Stimulated activated CD8-positive, alpha-beta memory T cell treated with anti-CD3 and anti-CD28 coated beads, Interleukin-12 subunit alpha, Interleukin-12 subunit beta, amount 100 ng/mL, for 24 hours (primary cell): ENCODE data around the gene INAVA.

ENCODE experiments used
- DNase-seq: peaks from one replicate; pipeline ENCODE4 v3.0.0-alpha.2; 2020; ENCODE audit errors: extremely low read depth

The INAVA gene, protein sequence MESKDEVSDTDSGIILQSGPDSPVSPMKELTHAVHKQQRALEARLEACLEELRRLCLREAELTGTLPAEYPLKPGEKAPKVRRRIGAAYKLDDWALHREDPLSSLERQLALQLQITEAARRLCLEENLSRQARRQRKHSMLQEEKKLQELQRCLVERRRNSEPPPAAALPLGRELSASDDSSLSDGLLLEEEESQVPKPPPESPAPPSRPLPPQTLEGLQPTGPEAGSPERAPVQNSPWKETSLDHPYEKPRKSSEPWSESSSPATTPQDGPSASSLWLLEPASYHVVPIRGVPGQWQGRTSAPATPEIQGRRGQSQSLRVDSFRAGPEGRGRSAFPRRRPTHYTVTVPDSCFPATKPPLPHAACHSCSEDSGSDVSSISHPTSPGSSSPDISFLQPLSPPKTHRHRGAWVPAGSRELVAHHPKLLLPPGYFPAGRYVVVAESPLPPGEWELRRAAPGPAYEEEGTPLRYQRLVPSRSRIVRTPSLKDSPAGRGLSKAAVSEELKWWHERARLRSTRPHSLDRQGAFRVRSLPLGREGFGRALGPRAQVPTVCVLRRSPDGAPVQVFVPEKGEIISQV

DNA sequence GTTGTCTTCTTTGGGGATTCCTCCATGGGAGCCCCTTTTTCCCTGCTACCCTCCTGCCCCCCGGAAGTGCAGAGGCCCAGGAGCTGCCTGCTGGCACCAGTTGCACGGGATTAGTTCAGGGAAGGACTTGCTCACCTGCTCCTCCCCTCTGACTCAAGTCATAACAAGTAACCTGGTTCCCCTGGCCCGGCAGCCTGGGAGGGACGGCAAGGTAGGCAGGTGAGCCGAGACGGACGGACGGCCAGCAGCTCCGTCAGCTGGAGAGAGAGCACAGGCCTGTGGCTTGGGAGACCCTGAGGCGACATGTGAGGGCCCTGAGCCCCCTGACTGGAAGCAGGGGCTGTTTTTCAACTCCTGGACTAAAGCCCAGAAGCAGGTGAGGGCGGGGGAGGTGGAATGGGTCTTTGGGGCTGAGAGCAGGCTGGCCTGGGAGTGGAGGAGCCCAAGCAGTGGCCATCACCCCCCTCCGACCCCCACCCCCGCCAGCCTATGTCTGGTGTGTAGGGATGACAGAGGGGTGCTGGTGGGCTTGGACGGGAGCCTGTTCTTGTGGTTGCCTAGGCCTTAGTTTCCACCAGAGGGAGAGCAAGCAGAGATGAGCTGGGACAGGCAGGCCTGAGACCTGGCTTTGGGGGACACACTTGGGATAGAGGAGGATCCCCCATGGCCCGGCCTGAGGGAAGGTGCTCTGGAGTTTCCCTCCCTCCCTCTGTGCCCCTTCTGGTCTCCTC, at the start of gene INAVA:
TSS of gene INAVA (plus strand) at position 189 of the 731 bp plus-strand sequence. CDS start 3,501 bp downstream, outside the sequence.
- DNase-seq: no peak

DNA sequence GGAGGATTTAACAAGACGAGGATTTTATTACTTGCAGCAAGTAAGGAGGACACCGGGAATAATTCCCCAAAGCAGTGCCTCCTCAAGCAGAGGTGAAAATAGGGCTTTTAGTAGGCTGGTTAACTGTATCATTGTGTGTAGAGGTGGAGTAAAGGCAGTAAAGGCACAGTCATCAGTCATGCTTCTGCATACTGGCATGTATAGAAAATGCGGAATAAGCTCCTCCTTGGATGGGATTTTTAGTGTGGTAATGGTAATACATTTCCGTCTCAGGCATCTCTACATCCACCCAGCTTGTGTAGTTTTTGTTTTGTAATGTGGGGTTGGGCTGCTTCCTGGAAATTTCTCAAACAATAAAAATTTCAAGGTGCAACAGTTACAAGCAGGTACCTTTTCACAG, 49.3 kb upstream of the INAVA start:
- DNase-seq: no peak

DNA sequence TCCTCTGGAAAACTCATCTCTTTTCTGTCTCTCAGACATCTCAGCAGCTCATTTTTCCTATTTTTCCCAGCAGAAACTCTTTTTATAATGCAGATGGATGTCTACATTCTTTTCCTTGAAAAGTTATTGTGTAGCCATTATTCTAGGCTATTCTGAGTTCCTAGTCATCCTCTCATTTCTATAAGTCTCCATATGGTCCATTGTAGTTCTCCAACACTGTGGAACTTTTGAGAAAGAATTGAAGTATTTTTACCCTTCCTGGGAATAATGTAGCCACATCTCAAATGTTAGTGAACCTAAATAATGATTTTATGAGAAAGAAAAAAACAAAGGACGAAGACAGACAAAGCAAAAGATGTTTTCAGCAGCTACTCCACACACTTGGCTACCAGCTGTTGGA, 48.3 kb upstream of the INAVA start:
- no peak for DNase-seq

DNA sequence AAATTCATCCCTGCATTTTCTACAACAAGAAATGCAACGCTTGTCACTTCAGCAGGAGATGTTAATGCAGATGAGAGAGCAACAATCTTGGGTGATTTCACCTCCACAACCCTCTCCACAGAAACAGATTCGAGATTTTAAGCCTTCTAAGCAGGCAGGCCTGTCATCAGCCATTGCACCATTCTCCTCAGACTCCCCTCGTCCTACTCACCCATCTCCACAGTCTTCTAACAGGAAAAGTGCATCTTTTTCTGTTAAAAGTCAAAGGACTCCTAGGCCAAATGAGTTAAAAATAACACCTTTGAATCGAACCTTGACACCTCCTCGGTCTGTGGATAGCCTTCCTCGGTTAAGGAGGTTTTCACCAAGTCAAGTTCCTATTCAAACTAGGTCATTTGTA, 45.3 kb upstream of the INAVA start:
- no peak for DNase-seq

DNA sequence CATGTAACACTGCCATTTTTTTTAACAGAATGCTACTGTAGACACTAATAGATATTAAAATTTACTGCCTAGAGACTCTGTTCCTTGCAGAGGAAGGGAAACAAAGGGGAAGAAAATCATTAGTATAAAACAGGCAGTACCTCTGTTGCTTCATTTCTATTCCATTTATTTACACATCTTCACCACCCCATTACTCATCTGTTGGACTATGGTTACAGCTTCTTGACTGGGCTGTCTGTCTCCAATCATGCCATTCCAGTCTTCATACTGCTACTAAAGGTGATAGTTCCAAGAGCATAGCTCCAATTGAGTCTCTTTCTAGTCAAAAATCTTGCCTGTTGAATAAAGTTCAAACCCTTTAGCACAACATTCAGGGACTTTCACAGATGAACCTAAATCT, 44.1 kb upstream of the INAVA start:
- DNase-seq: no peak

DNA sequence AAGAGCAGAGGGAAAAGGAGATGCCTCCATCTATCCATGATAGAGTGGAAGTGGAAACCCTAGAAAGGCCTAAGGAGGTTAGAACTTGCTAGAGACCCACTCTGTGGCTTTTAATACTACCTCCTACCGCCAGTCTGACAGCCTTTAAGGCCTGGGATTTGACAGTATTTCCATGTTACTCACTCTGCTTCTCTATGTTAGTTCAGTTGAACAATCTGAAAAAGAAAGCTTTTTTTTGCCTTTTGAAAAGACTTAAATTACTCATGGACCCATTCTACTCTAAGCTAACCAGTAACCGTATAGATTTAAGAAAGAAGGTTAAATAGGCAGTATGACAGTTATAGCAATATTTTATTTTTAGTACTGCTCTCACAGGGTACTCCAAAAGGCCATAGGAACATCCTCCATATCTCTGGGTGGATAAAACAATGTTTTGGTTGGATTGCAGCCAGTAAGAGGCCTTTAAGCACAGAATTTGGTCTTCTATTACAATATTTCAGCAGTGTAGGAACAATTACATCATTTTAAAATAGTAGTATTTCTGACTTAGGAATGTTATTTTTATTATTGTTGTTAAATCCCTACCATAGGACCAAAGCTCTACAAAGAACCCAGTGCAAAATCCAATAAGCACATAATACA, 37.9 kb upstream of the INAVA start:
- DNase-seq: no peak

DNA sequence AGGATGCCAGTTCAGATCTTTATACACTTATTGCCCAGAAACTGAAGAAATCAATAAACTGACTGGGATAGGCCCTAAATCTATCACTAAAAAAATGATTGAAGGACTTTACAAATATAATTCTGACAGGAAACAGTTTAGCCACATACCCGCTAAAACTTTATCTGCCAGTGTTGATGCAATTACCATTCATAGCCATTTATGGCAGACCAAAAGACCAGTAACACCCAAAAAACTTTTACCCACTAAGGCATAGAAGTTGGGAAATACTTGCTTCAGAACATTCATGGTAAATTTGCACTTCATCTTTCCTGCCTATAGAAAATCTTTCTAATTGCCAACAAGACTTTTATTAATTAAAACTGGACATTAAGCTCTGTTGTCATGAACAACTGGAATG, 36.9 kb upstream of the INAVA start:
- DNase-seq: no peak

DNA sequence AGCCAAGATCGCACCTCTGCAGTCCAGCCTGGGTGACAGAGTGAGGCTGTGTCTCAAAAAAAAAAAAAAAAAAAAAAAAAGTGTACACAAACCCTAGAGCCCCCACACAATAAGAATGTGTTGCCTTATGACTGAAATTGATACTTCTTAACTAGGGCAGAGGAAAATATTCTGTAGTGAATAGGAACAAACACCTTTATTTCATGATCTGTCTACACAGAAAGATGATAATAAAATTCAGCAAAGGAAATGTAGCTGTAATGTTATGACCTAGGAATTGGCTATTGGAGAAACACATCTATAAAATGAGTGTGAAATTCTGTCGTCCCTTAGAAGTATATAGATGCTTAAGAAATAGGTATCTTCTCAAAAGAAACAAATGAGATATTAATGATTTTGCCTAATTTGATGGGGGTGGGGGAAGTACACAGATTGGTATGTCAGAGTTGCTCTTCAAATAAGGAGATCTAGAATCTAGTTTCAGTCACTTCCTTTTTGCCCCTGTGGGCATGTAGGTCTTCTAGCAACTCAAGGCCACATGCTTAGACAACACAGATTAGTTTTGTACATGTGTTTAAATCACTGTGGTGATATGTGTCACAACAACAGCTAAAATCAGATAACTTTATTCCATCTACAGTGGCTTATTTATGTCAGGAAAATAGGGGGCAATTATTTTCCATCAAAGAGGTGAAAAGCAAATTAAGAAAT, 32.6 kb upstream of the INAVA start:
- DNase-seq: no peak

DNA sequence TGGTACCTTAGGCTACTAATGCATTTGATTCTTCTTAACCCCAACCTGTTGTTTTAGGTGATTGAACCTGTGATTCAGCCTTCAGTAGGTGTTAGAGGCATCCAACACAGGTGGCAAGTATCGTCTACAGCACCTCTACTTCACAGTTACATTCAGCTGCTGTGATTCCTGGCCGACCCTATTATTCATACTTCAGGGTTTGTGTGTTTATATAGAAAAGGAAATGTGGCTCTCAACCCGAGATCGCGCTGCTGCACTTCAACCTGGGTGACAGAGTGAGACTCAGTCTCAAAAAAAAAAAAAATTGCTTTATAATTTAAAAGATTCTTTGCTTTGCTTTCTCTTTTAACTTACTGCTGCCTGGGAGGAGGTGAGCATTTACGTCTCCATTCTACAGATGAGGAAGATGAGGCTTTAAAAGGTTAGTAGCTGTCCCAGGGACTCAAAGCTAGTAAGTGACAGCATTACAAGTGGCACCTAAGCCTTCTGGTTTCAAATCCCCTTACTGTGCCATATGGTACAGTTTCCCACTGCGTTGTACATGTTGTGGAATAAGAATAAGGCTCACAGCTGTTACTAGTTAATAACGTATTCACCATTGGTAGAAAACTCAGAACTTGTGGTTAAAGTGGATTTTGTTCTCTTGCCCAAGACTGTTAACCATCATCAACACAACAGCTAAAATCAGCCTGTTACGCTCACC, 31.8 kb upstream of the INAVA start:
- DNase-seq: no peak

DNA sequence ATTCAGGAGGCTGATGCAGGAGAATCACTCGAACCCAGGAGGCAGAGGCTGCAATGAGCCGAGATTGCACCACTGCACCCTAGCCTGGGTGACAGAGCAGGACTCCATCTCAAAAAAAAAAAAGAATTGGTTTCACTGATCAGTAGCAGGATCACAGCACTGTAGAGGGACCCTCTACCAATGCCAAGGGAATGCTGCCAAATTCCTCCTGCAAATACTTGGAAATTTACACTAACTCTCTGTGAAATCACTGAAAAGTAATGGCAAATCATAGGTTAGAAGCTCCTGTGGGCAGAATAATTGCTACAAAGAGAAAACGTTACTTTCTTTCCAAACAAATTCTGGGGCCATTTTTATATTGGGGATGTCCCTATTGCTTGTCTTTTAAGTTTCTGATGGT, 28.6 kb upstream of the INAVA start:
- no peak for DNase-seq

DNA sequence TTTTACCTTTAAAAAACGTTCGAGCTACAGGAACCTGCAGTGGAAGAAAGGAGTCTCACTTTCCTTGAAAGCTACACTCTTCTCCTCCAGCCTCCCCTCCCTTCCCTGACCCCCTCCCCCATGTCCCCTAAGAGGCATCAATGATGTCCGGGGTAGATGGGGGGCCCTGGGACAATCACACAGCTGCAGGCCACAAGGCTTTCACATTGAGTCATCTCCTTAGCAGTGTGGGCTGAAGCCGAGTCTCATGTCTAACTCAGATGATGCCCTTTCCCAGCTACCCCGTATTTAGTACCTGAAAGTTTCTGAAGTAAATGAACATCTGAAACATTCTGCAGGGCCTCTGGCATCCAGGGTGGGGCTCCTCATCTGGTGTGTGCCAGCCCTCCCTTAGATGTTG, 28.2 kb upstream of the INAVA start:
- no peak for DNase-seq

DNA sequence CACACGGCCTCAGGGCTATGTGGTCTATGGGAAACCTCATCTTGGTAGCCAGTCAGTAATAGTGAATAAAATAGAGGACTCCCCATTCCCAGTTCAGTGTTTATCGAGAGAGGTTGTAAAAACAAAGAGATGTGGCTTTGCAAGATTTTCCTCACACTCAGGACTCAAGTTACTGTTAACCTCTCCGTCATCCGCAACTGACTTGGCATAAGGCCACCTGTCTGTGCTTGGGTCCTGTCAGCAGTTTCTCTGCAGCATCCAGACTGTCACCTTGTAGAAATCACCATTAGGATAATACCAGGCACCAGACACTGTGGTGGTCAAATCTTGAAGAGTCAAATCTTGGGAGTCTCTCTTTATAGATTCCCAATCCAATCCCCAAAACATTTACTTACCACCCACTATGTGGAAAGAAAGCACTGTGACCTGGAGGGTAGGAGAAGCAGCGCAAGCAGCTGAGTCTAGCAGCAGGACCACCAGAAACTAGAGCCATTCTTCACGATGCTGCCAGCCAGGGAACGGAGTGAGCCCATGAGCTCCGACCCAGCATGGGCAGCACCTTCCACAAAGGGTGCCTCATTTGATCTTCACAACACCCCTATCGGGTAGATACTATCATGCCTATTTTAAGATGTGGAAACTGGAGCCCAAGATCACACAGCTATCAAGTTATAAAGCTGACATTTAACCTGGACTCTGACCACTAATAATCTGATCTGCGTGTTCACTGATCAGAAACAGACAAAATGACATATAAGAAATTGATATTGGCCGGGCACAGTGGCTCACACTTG, 27.5 kb upstream of the INAVA start:
- DNase-seq: no peak

DNA sequence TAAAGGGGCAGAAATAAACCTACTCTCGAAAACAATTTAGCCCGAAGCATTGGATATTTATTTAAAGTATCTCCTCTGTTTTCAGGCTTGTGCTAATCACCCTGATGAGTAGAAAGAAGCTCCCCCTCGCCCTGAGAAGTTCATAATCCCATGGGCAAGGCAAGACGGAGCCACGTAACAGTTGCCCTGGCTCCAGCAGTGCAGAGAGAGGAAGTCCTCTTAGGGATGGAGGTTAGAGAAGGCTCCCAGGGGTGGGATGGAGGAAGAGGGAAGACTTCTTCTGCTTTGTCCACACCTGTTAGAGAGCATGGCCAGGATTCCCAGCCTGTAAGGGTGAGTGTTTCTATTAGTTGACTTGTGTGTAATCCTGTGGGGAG, 25.3 kb upstream of the INAVA start:
- no peak for DNase-seq

DNA sequence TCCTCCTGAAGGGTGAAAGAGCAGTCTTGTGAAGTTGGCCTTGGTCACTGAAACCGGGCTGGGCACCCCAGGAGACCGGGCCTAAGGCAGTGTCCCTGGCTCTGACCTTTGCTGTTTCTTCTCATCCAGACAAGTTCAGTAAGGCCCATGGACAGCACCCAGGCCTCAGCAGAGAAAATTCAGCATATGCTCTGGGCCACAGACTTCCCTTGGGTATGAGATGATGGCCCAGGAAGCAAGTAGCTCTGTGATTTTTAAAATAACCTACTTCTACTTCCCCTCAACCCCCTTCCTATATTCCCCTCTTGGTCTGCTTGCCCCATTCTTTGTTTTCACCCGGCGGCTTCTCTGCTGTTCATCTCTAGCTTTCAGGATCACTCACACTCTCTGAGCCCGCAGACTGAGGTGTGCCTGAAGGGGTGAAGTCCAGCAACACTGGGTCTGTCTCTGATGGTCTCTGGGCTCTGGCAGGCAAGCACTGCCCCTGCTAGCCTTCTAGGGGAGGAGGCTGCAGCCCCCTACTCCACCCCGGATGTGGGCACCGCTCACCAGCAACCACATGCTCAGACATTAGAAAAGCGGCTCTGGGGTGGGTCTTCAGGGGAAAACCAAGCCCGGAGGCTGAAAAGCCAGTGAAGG, 24.8 kb upstream of the INAVA start:
- DNase-seq: no peak

DNA sequence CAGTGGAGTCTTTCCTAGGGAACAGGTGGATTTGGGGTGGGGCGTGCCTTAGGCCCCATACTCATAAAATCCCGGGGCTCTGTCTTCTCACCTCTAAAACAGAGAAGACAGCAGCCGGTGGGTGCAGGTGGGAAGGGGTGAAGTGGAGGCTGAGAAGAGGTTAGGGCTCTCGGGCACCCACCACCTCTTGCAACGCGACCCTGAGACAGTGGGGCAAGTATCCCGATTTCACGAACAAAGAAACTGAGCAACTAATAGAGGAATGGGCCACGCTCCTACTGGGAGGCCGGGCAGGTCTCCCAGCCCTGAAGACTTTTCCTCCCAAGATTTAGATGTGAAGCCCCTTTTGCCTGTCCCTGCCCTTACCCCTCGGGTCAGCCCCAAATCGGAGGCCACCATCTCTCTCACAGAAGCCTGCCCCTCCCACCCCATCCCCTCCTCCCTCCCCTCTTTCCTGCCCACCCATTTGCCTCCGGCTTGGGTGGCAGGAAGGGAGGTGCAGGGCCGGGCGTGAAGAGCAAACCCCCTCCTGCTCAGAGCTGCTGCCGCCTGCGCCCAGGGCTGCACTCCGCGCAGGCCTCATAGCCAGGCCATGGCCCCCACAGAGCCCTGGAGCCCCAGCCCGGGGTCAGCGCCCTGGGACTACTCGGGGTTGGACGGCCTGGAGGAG, 22.1 kb upstream of the INAVA start, which contains the start of gene GPR25:
TSS of gene GPR25 (plus strand) at position 536 of the 670 bp plus-strand sequence. CDS start at position 593, 57 bp downstream.
- no peak for DNase-seq

DNA sequence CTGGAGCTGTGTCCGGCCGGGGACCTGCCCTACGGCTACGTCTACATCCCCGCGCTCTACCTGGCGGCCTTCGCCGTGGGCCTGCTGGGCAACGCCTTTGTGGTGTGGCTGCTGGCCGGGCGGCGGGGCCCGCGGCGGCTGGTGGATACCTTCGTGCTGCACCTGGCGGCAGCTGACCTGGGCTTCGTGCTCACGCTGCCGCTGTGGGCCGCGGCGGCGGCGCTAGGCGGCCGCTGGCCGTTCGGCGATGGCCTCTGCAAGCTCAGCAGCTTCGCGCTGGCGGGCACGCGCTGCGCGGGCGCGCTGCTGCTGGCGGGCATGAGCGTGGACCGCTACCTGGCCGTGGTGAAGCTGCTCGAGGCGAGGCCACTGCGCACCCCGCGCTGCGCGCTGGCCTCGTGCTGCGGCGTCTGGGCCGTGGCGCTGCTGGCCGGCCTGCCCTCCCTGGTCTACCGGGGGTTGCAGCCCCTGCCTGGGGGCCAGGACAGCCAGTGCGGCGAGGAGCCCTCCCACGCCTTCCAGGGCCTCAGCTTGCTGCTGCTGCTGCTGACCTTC, 21.5 kb upstream of the INAVA start:
- DNase-seq: no peak

DNA sequence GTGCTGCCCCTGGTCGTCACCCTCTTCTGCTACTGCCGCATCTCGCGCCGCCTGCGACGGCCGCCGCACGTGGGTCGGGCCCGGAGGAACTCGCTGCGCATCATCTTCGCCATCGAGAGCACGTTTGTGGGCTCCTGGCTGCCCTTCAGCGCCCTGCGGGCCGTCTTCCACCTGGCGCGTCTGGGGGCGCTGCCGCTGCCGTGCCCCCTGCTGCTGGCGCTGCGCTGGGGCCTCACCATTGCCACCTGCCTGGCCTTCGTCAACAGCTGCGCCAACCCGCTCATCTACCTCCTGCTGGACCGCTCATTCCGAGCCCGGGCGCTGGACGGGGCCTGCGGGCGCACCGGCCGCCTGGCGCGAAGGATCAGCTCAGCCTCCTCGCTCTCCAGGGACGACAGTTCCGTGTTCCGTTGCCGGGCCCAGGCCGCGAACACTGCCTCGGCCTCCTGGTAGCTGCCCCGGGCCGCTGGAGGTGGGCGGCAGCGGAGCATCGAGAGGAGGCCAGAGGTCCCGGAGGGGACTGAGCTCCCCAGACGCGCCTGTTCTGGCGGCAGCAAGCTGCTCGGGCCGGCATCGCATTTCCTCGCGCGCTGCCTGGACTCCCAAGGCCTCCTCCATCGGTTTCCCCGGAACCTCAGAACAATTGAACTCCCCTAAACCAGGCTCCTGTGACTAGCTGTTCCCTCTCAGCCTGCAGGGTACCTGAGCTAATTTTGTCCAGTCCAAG, 20.9 kb upstream of the INAVA start:
- DNase-seq: no peak

DNA sequence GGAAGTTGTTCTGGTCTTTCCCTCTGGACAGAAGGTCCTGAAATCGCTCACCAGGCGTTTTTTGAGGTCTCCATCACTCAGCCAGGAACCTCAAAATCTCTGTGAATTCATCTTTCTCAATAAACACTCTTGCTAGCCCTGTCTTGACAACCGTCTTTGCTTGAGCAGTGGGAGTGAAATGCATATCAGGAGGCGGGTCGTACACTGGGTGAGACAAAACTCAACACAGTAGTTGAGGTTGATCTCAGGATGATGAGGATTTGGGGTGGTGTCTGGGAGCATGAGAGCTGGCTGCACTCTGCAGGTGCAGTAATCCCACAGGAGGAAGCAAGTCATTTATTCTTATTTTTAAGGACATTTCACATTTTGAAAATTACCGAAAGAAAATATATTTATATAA, 20.0 kb upstream of the INAVA start:
- no peak for DNase-seq
